CD14-positive monocyte (primary cell): ENCODE results near the gene SMIM28. TPM values are rescaled to one million over a fixed set of nuclear protein-coding genes. Genes with fewer than 3 reads are reported as not detected.

Experiments
- DNase-seq, 3 donors: peaks; one replicate each; pipeline ENCODE4 v3.0.0-alpha.2; 2011 to 2022
- H2AFZ ChIP-seq: 2 replicates; pipeline ENCODE4 v1.6.0; 2012; ENCODE audit warnings: mild to moderate bottlenecking, low read depth, low read length, inconsistent platforms; ENCODE audit not compliant: insufficient read depth, poor library complexity, severe bottlenecking
- H3K27ac ChIP-seq, 2 donors: 1 replicate in 1 of 2; 2 replicates in 1 of 2; pipeline ENCODE4 v1.5.1; 2012 to 2013; ENCODE audit warnings: low read length in 2 of 2, control low read depth in 1 of 2, inconsistent platforms in 1 of 2, low read depth in 1 of 2, mild to moderate bottlenecking in 1 of 2
- H3K27me3 ChIP-seq, 2 donors: one replicate each; pipeline versions ENCODE4 v1.6.0 to v1.6.1; 2011 to 2013; ENCODE audit warnings: low read length in 2 of 2; ENCODE audit not compliant: control insufficient read depth in 2 of 2, insufficient read depth in 2 of 2
- H3K36me3 ChIP-seq, 2 donors: replicated peaks in 1 of 2; 1 replicate in 1 of 2; 2 replicates in 1 of 2; pipeline versions ENCODE4 v1.5.1 to v1.6.1; 2012 to 2013; ENCODE audit warnings: low read length in 2 of 2, control low read depth in 1 of 2, inconsistent platforms in 1 of 2, mild to moderate bottlenecking in 1 of 2; ENCODE audit not compliant: insufficient read depth in 2 of 2, control insufficient read depth in 1 of 2
- H3K4me1 ChIP-seq, 2 donors: 1 replicate in 1 of 2; 2 replicates in 1 of 2; pipeline versions ENCODE4 v1.5.1 to v1.6.1; 2012 to 2013; ENCODE audit warnings: low read length in 2 of 2, control low read depth in 1 of 2, inconsistent platforms in 1 of 2, mild to moderate bottlenecking in 1 of 2, moderate library complexity in 1 of 2; ENCODE audit not compliant: insufficient read depth in 2 of 2, control insufficient read depth in 1 of 2
- H3K4me2 ChIP-seq: replicated peaks from 2 replicates; pipeline ENCODE3; 2012; ENCODE audit warnings: low read length, moderate library complexity, mild to moderate bottlenecking; ENCODE audit not compliant: poor library complexity, severe bottlenecking; ENCODE audit errors: extremely low read depth
- H3K4me3 ChIP-seq, 3 experiments: fragments of 200-600 bp in 1 of 3; sonication (generic) in 1 of 3; replicated peaks in 1 of 3; 1 replicate in 2 of 3; 2 replicates in 1 of 3; pipeline ENCODE4 v1.5.1; 2011 to 2013; ENCODE audit warnings: low read length in 3 of 3, mild to moderate bottlenecking in 3 of 3, control low read depth in 2 of 3, low read depth in 2 of 3, inconsistent platforms in 1 of 3, moderate library complexity in 1 of 3
- H3K79me2 ChIP-seq: 2 replicates; pipeline ENCODE4 v1.6.0; 2012; ENCODE audit warnings: mild to moderate bottlenecking, control low read depth, inconsistent platforms, low read length, moderate library complexity; ENCODE audit not compliant: insufficient read depth
- H3K9ac ChIP-seq: 2 replicates; pipeline ENCODE4 v1.6.0; 2017; ENCODE audit warnings: low read length, mild to moderate bottlenecking; ENCODE audit not compliant: insufficient read depth, poor library complexity, severe bottlenecking
- H3K9me3 ChIP-seq, 2 donors: replicated peaks in 1 of 2; 1 replicate in 1 of 2; 2 replicates in 1 of 2; pipeline versions ENCODE4 v1.5.1 to v1.6.1; 2012 to 2013; ENCODE audit warnings: low read length in 2 of 2, control low read depth in 1 of 2; ENCODE audit not compliant: control insufficient read depth in 1 of 2, insufficient read depth in 1 of 2
- H4K20me1 ChIP-seq: 2 replicates; pipeline ENCODE4 v1.6.0; 2012; ENCODE audit warnings: mild to moderate bottlenecking, low read length, control low read depth, moderate library complexity; ENCODE audit not compliant: insufficient read depth
- H3K27ac Mint-ChIP-seq, 7 donors: one replicate each; pipeline ENCODE4 v1.8.0; 2020; ENCODE audit warnings: mild to moderate bottlenecking in 7 of 7, mixed read lengths in 7 of 7, moderate library complexity in 6 of 7, inconsistent platforms in 2 of 7
- H3K27me3 Mint-ChIP-seq, 3 donors: one replicate each; pipeline ENCODE4 v1.8.0; 2021 to 2022; ENCODE audit warnings: low read depth in 3 of 3, mild to moderate bottlenecking in 3 of 3, mixed read lengths in 3 of 3, moderate library complexity in 3 of 3, inconsistent platforms in 1 of 3
- H3K36me3 Mint-ChIP-seq, 2 donors: one replicate each; pipeline ENCODE4 v1.8.0; 2020; ENCODE audit warnings: mixed read lengths in 2 of 2, inconsistent platforms in 1 of 2, mild to moderate bottlenecking in 1 of 2
- H3K4me1 Mint-ChIP-seq: one replicate; pipeline ENCODE4 v1.8.0; 2020; ENCODE audit warnings: mild to moderate bottlenecking, mixed read lengths
- H3K4me3 Mint-ChIP-seq, 2 donors: one replicate each; pipeline ENCODE4 v1.8.0; 2020; ENCODE audit warnings: mild to moderate bottlenecking in 2 of 2, mixed read lengths in 2 of 2, moderate library complexity in 1 of 2
- H3K9me3 Mint-ChIP-seq, 7 donors: one replicate each; pipeline ENCODE4 v1.8.0; 2020 to 2022; ENCODE audit warnings: mixed read lengths in 7 of 7, mild to moderate bottlenecking in 6 of 7, moderate library complexity in 6 of 7, inconsistent platforms in 2 of 7
- CTCF ChIP-seq: fragments of 200-600 bp; IDR thresholded peaks from one replicate; pipeline ENCODE4 v1.8.0; 2022; ENCODE audit warnings: antibody characterized with exemption, mild to moderate bottlenecking
- WGBS: methylation state at CpG from one replicate; pipeline ENCODE4 v1.1.5; 2013; ENCODE audit warnings: missing lambda C conversion rate; ENCODE audit not compliant: insufficient coverage; 5-methylcytosine and 5-hydroxymethylcytosine counted together
- intact Hi-C, 2 donors: fragments of 100-400 bp; cut with micrococcal nuclease; formaldehyde crosslinking; loops; one replicate each; pipeline versions ENCODE4 v1.15.0 to v1.15.1; 2023
- polyA plus RNA-seq, 3 donors: library from polyadenylated mRNA; depleted of rRNA in 1 of 3; unstranded in 2 of 3; stranded (reverse) in 1 of 3; fragments of 300-500 nt in 2 of 3; fragments of >200 nt in 1 of 3; fragmentation: Illumina TruSeq in 2 of 3; gene quantifications; 1 replicate in 2 of 3; 2 replicates in 1 of 3; pipeline ENCODE4 v1.2.3, GENCODE V29; 2012 to 2021

SMIM28 gene
- polyA plus RNA-seq, 3 donors: not detected

GRCh38 chr6:138377042-138377441 lies 663 bp upstream of the SMIM28 start:
- peaks cover 5 to 14% of the 10 kb centered on the region in 2 donors for H3K4me1 ChIP-seq
- intact Hi-C loops: no loop called here
- H4K20me1 ChIP-seq: no peaks in the 10 kb centered on the region
- no peak for DNase-seq
- peaks cover 13% of the 10 kb centered on the region for H3K4me1 Mint-ChIP-seq
- no peaks in the 10 kb centered on the region for H3K9me3 ChIP-seq
- no peaks in the 10 kb centered on the region for H3K27me3 ChIP-seq
- H3K4me3 ChIP-seq: no peak overlapping the region
- H3K9ac ChIP-seq: no peak overlapping the region
- no peaks in the 10 kb centered on the region for H3K36me3 Mint-ChIP-seq
- TF ChIP-seq CTCF: no peak
- no peak overlapping the region for H2AFZ ChIP-seq
- H3K4me2 ChIP-seq: no peak overlapping the region
- H3K27ac Mint-ChIP-seq: no peak overlapping the region
- H3K27ac ChIP-seq: no peak overlapping the region
- H3K9me3 Mint-ChIP-seq: peaks cover 0 to 2% (median 0%) of the 10 kb centered on the region in 7 donors
- H3K4me3 Mint-ChIP-seq: no peak overlapping the region
- no peaks in the 10 kb centered on the region for H3K27me3 Mint-ChIP-seq
- H3K79me2 ChIP-seq: no peaks in the 10 kb centered on the region
- H3K36me3 ChIP-seq: no peaks in the 10 kb centered on the region

- Mint-ChIP-seq H3K36me3 (no peaks in the 10 kb centered on the region), H3K27ac (no peak overlapping the region), H3K4me3 (no peak overlapping the region), H3K4me1 (peaks cover 8% of the 10 kb centered on the region), H3K27me3 (no peaks in the 10 kb centered on the region), H3K9me3 (peaks cover 0 to 5% (median 0%) of the 10 kb centered on the region in 7 donors)
- no peak for DNase-seq
- Histone ChIP-seq H4K20me1 (no peaks in the 10 kb centered on the region), H3K9me3 (no peaks in the 10 kb centered on the region), H3K4me1 (peaks cover 2 to 8% of the 10 kb centered on the region in 2 donors), H3K9ac (no peak overlapping the region), H3K4me2 (no peak overlapping the region), H3K27ac (no peak overlapping the region), H2AFZ (no peak overlapping the region), H3K4me3 (no peak overlapping the region), H3K27me3 (no peaks in the 10 kb centered on the region), H3K79me2 (no peaks in the 10 kb centered on the region), H3K36me3 (no peaks in the 10 kb centered on the region)
- intact Hi-C loops: no loop called here
- TF ChIP-seq CTCF: no peak
- no CpG with 5 or more reads among the region's 4 CpGs for whole genome bisulfite sequencing
Observed at GRCh38 chr6:138378463-138378862, 758 bp downstream of the SMIM28 start.
